GM18505 (cell line): Measurements from ENCODE around the gene TRERF1.

Experiments used
- ATAC-seq: cut with Tn5 transposase; IDR thresholded peaks from one replicate; pipeline ENCODE4 v1.9.1; 2021; ENCODE audit not compliant: unreplicated experiment
- POLR2A ChIP-seq: IDR thresholded peaks from 4 replicates; pipeline ENCODE4 v1.6.1; 2011; ENCODE audit warnings: borderline replicate concordance; ENCODE audit not compliant: insufficient read depth, insufficient read length; ENCODE audit errors: extremely low read depth

TRERF1 gene

GRCh38 chr6:42440778-42441696 is 10.7 kb downstream of the TRERF1 start:
- no peak for TF ChIP-seq POLR2A
- no peak for ATAC-seq

- no peak for TF ChIP-seq POLR2A
Observed at GRCh38 chr6:42440027-42440426, 11.7 kb downstream of the TRERF1 start.

GRCh38 chr6:42436825-42437224 is 14.9 kb downstream of the TRERF1 start:
- no peak for ATAC-seq
- TF ChIP-seq POLR2A = no peak

More at GRCh38 chr6:42440027-42440426, 11.7 kb downstream of the TRERF1 start:
- ATAC-seq = no peak

- ATAC-seq = no peak
- TF ChIP-seq POLR2A = no peak
Observed at GRCh38 chr6:42434237-42434636, 17.5 kb downstream of the TRERF1 start.

- no peak for ATAC-seq
- TF ChIP-seq POLR2A = no peak
Observed at GRCh38 chr6:42433409-42433808, 18.3 kb downstream of the TRERF1 start.

DNA sequence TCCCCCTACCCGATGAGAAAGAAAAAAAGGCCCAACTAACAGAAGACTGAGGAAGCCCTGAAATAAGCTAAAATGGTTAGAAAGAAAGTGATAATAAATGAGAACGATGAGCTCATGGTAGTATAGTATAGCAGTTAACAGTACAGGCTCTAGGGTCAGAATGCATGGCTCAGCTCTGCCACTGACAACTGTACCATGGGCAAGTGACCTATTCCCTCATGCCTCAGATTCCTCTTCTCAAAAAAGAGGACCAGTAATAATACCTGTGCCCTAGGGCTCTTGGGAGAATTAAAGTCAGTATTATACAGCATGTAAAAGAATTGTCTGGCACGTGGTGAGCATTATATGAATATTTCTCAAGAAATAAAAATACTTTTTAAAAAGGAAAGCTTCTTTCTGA is 19.8 kb downstream of the TRERF1 start:
- no peak for ATAC-seq
- TF ChIP-seq POLR2A = no peak

- no peak for ATAC-seq
- no peak for TF ChIP-seq POLR2A
Observed at GRCh38 chr6:42431356-42431755, 20.4 kb downstream of the TRERF1 start.

- ATAC-seq = no peak
- TF ChIP-seq POLR2A = no peak
Observed at GRCh38 chr6:42429836-42430235, 21.9 kb downstream of the TRERF1 start.

- no peak for ATAC-seq
- TF ChIP-seq POLR2A = no peak
Observed at GRCh38 chr6:42429042-42429585, 22.6 kb downstream of the TRERF1 start.

DNA sequence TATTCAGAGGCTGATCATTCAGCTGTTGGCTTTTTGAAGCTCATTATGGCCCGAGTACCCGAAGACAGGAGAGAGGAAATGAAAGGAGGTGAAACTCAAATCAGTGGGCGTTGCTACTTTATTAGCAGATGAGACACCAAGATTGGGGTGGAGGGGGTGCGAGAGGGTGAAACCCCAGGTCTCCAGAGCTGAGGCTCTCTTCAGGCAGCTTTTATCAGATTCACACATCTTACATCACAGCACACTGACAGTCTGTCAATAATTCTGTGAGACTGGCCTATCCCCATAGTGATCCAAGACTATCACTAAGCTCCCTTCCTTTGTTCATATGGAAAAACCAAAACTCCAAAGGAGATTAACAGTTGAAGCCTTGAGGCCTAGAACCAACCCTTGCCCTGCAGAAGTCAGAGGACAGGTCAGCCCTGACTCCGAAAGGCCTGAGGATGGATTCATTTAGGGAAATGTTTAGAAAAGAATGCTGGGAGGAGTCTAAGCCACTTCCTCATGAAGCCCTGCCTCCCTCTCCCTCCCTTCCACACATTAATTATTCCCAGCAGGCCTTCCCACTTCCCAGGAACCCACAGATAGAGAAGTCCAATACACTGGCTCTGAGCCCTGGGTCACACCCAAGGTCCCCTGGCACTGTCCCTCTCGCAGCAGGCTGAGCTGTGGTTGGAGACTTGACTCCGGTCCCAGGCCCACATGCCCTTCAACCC is 23.2 kb downstream of the TRERF1 start:
- no peak for TF ChIP-seq POLR2A
- no peak for ATAC-seq

DNA sequence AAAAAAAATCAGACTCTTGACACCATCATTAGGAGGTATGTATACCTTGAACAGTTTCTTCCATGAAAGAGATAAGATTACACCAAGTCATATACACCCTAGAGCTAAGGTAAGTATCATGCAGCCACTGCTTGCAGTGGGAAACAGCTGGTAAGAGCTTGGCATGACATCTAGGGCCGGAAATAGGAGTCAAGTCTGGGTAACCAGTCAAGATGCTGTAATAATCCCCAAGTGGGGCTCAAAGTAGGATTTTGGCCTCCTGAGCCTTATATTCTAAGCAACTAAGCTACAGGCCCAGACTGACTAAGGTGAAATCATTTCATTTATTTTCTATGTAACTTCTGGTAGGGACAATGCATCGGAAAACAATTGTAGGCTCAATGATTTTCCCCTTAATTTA is 23.9 kb downstream of the TRERF1 start:
- no peak for TF ChIP-seq POLR2A
- no peak for ATAC-seq

GRCh38 chr6:42426191-42426590 is 25.5 kb downstream of the TRERF1 start:
- TF ChIP-seq POLR2A = no peak
- no peak for ATAC-seq

DNA sequence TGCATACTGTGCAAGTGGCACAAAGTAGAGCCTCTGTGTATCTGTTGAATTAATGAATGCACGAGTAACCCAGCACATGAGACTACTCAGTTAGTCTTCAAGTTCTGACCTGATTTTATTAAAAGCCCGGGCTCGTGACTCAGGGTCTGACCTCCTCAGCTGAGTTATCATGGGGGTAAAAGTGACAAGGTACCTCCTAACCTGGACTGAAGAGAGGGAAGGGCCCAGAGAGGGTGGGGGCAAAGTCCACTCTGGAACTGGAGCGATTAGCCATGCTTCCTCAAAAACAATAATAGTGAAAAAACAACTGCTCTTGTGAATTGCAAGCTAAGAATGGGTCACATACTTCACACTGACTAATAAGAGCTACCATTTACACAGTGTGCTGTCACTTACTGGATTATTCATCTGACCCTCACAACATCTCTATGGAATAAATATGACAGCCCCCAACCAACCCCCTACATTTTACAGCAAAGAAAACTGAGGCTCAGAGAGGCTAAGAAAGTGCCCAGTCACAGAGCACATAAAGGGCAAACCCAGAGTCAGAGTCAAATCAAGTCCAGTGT is 26.7 kb downstream of the TRERF1 start:
- no peak for TF ChIP-seq POLR2A

More for the DNA sequence above, 26.7 kb downstream of the TRERF1 start:
- no peak for ATAC-seq
